Testis (tissue), 3 donors: ENCODE measurements around the gene PSMG2. TPM values are rescaled to one million over a fixed set of nuclear protein-coding genes. Genes with fewer than 3 reads are reported as not detected.

Source experiments
- DNase-seq: peaks from one replicate; pipeline ENCODE4 v3.0.0-alpha.2; 2019
- H3K27ac ChIP-seq, 2 donors: fragments of 200-600 bp; sonication (generic); one replicate each; pipeline ENCODE4 v1.5.1; 2019
- H3K27me3 ChIP-seq: fragments of 200-600 bp; sonication (generic); one replicate; pipeline ENCODE4 v1.5.1; 2019
- H3K36me3 ChIP-seq: fragments of 200-600 bp; sonication (generic); one replicate; pipeline ENCODE4 v1.5.1; 2017; ENCODE audit warnings: low read depth; ENCODE audit errors: missing control alignments
- H3K4me1 ChIP-seq: fragments of 200-600 bp; sonication (generic); one replicate; pipeline ENCODE4 v1.5.1; 2019
- H3K4me3 ChIP-seq, 2 donors: fragments of 200-600 bp; sonication (generic); one replicate each; pipeline ENCODE4 v1.5.1; 2017 to 2019
- H3K9me3 ChIP-seq: fragments of 200-600 bp; sonication (generic); one replicate; pipeline ENCODE4 v1.5.1; 2017
- CTCF ChIP-seq, 3 experiments: fragments of 450-650 bp in 2 of 3; fragments of 200-600 bp in 1 of 3; sonication (generic) in 1 of 3; IDR thresholded peaks; one replicate each; pipeline ENCODE4 v1.5.1; 2016 to 2019; ENCODE audit warnings: antibody characterized with exemption in 3 of 3, mild to moderate bottlenecking in 2 of 3, moderate library complexity in 1 of 3
- POLR2A ChIP-seq: fragments of 450-650 bp; IDR thresholded peaks from one replicate; pipeline ENCODE4 v1.6.1; 2017; ENCODE audit warnings: antibody characterized with exemption, mild to moderate bottlenecking, moderate library complexity
- WGBS, 2 donors: methylation state at CpG; one replicate each; pipeline ENCODE4 v1.1.5; 2018; 5-methylcytosine and 5-hydroxymethylcytosine counted together
- intact Hi-C: fragments of 100-400 bp; cut with DNase I; formaldehyde crosslinking; loops from one replicate; pipeline ENCODE4 v1.15.1; 2023; ENCODE audit warnings: low total_unique reads
- polyA plus RNA-seq: library from polyadenylated mRNA; stranded (reverse); fragments of 350-450 nt; fragmentation: Illumina TruSeq; extraction: RNeasy Lipid Tissue Mini Kit (QIAGEN cat#74804); gene quantifications from one replicate; pipeline ENCODE4 v1.2.3, GENCODE V29; 2014; ENCODE audit warnings: low read depth, low replicate concordance; ENCODE audit not compliant: insufficient read depth
- total RNA-seq, 2 donors: library from RNA; depleted of rRNA; stranded (reverse); fragments of >200 nt; gene quantifications; one replicate each; pipeline ENCODE4 v1.2.3, GENCODE V29; 2016

Gene PSMG2
- total and polyA plus RNA-seq, 3 donors from 2014 or later: 114 to 257 (median 132) TPM

DNA sequence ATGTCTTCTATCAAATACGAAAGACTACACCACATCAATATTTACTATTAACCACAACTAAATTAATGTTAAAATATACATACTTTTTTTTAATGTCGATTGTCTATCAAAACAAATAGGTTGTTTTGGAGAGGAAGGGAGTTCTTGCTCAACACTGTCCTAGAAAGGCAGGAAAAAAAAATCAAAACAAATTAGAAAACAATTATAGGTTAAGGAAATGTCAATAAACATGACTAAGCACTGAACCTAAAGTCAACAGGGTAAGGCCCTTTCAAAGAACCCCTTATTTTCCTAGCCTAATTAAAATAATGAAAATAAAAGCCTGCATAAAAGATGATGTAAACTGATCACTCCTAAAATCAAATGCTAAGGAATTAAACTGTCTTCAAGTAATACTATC, 3.1 kb upstream of the PSMG2 start:
- Histone ChIP-seq H3K27me3 (no peaks in the 10 kb centered on the region), H3K27ac (no peak overlapping the region), H3K4me3 (no peak overlapping the region), H3K36me3 (no peaks in the 10 kb centered on the region), H3K9me3 (no peaks in the 10 kb centered on the region), H3K4me1 (peaks cover 18% of the 10 kb centered on the region)
- intact Hi-C loops: no loop called here
- 81 to 87% methylated on average over 2 of the region's 2 CpGs for WGBS, 2 donors
- DNase-seq: no peak
- TF ChIP-seq CTCF (IDR thresholded peaks at IDR 0.05) (no peak), POLR2A (no peak)

DNA sequence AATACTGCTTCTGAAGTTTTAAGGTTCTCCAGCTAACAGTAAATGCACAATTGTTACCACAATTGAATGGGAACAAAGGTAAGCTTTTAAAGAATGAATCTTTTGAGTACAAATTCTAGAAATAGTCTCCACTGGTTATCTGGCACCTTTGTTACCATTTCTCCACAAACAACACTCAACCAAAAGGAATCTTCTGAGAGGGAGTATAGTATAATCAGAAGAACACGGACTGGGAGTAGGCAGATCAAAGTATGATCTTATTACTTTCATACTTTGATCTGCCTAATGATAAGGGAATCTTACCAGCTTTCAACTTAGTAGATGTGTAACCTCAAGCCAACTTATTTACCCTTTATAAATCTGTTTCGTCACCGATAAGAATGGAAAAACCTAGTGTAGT, 1.7 kb upstream of the PSMG2 start:
- Histone ChIP-seq H3K36me3 (no peaks in the 10 kb centered on the region), H3K4me3 (peak overlapping the region; percentile 94 to 96), H3K27me3 (no peaks in the 10 kb centered on the region), H3K27ac (no peak overlapping the region), H3K9me3 (no peaks in the 10 kb centered on the region), H3K4me1 (peaks cover 18% of the 10 kb centered on the region)
- 53 to 60% methylated on average over 3 of the region's 3 CpGs for WGBS, 2 donors
- DNase-seq: no peak
- intact Hi-C loops: no loop called here
- TF ChIP-seq POLR2A (no peak), CTCF (IDR thresholded peaks at IDR 0.05) (no peak)

DNA sequence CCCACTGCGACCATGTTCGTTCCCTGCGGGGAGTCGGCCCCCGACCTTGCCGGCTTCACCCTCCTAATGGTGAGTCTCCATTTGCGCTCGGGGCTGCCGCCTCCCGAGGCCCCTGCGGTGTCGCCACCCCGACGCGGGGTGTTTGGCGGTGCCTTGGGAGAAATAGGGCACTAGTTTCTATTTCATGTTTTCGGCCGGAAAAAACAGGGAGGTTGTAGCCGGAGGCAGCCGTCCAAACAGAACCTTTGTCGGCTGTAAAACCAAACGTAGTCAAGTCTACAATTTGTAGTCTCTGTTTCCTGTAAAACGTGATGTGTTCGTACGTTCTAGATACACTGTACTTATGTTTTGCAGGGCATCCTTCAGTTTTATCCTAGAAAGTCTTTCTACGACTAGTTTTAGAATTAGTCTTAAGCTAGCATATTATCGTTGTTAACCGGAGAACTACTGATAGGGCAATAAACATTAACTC, 290 bp downstream of the PSMG2 start:
- intact Hi-C loops: no loop called here
- H3K9me3 ChIP-seq: no peaks in the 10 kb centered on the region
- H3K4me3 ChIP-seq: peak overlapping the region; percentile 94 to 96
- no peak for DNase-seq
- H3K36me3 ChIP-seq: no peaks in the 10 kb centered on the region
- H3K4me1 ChIP-seq: peaks cover 18% of the 10 kb centered on the region
- TF ChIP-seq POLR2A: no peak
- no peak for TF ChIP-seq CTCF (IDR thresholded peaks at IDR 0.05)
- H3K27me3 ChIP-seq: no peaks in the 10 kb centered on the region
- H3K27ac ChIP-seq: peak overlapping the region; percentile 95 to 99
- WGBS, 2 donors: 0% methylated on average over 13 to 28 of the region's 28 CpGs

DNA sequence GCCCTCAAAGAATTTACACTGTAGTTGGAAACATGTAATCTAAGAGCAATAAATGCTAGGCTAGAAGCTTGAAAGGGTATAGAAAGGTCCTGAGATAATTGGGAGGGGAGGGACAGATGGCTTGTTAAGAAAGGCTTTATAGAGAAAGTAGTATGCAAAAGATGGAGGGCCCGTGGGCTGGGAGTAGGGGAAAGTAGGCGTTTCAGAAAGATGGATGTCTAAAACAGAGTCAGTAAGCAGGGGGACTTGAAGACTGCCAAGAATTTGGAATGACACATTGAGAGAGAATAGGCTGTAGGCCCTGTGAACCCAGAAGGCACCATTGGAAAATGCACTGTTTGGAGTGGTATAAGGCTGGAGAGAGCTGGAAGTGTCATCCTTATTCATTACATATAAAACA, 822 bp downstream of the PSMG2 start:
- no peak for DNase-seq
- TF ChIP-seq CTCF (IDR thresholded peaks at IDR 0.05): no peak
- TF ChIP-seq POLR2A: no peak
- intact Hi-C loops: no loop called here
- peaks cover 18% of the 10 kb centered on the region for H3K4me1 ChIP-seq
- H3K27me3 ChIP-seq: no peaks in the 10 kb centered on the region
- peak overlapping the region; percentile 95 to 99 for H3K27ac ChIP-seq
- no peaks in the 10 kb centered on the region for H3K9me3 ChIP-seq
- H3K4me3 ChIP-seq: peak overlapping the region; percentile 94 to 96
- no peaks in the 10 kb centered on the region for H3K36me3 ChIP-seq
- 0 to 4% methylated on average over 2 of the region's 2 CpGs for WGBS, 2 donors

DNA sequence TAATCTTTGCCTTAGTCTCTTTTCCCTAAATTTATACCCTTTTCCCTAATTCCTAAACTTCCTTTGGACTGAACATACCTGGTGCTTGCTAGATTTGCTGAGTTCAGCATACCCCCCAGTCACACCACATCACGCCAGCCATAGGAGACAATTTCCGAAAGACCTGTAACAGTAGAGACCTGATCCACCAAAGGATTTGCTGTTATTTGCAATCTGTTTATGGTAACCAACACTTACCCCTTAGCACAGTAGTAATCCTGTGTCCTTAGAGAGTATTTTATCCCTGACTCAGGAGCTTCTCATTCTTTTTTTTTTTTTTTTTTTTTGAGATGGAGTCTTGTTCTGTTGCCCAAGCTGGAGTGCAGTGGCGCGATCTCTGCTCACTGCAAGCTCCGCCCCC, 8.6 kb downstream of the PSMG2 start:
- WGBS, 2 donors: 94 to 97% methylated on average over 5 of the region's 5 CpGs
- no peaks in the 10 kb centered on the region for H3K9me3 ChIP-seq
- no peaks in the 10 kb centered on the region for H3K27me3 ChIP-seq
- no peak for DNase-seq
- no peak overlapping the region for H3K27ac ChIP-seq
- no peaks in the 10 kb centered on the region for H3K36me3 ChIP-seq
- intact Hi-C loops: no loop called here
- TF ChIP-seq POLR2A: no peak
- TF ChIP-seq CTCF (IDR thresholded peaks at IDR 0.05): no peak
- H3K4me3 ChIP-seq: no peak overlapping the region
- H3K4me1 ChIP-seq: no peaks in the 10 kb centered on the region
